Pancreas (tissue), 10 donors: ENCODE results near the gene MYL10. TPM values are rescaled to one million over a fixed set of nuclear protein-coding genes. Genes with fewer than 3 reads are reported as not detected.

Experiments
- ATAC-seq, 4 donors: fragments of 200-7000 bp; cut with Tn5 transposase; one replicate each; pipeline versions ENCODE4 v1.8.0 to v1.9.1; 2020; ENCODE audit warnings: mild to moderate bottlenecking in 4 of 4, moderate library complexity in 4 of 4
- DNase-seq, 6 donors: peaks; one replicate each; pipeline ENCODE4 v3.0.0-alpha.2; 2020
- FAIRE-seq: peaks from 2 replicates; lab custom pipeline; 2012; peaks lifted over from hg19 to GRCh38; lab: Jason Lieb, UNC
- H3K27ac ChIP-seq, 4 donors: fragments of 200-600 bp; sonication (generic); 1 replicate in 3 of 4; 2 replicates in 1 of 4; pipeline versions ENCODE4 v1.5.0 to v1.8.0; 2020
- H3K27me3 ChIP-seq, 4 donors: fragments of 200-600 bp; one replicate each; pipeline ENCODE4 v1.8.0; 2021
- H3K36me3 ChIP-seq, 3 donors: fragments of 200-600 bp; sonication (generic) in 1 of 3; one replicate each; pipeline versions ENCODE4 v1.5.0 to v1.8.0; 2020 to 2021
- H3K4me1 ChIP-seq, 3 donors: fragments of 200-600 bp; one replicate each; pipeline ENCODE4 v1.8.0; 2021
- H3K4me3 ChIP-seq, 4 donors: fragments of 200-600 bp; sonication (generic) in 2 of 4; one replicate each; pipeline versions ENCODE4 v1.5.0 to v1.8.0; 2020 to 2021
- H3K9me3 ChIP-seq, 4 donors: fragments of 200-600 bp; one replicate each; pipeline ENCODE4 v1.8.0; 2021
- WGBS, 2 donors: extraction: QIAGEN DNeasy Blood & Tissue Kit; methylation state at CpG; one replicate each; pipeline ENCODE4 v1.1.7; 2013; 5-methylcytosine and 5-hydroxymethylcytosine counted together
- intact Hi-C, 3 donors: fragments of 100-400 bp; cut with DNase I; formaldehyde crosslinking; loops; one replicate each; pipeline versions ENCODE4 v1.11.1 to v1.14.2; 2022
- polyA plus RNA-seq, 2 donors: library from polyadenylated mRNA; stranded (reverse); fragments of 200-250 nt; gene quantifications; one replicate each; pipeline ENCODE4 v1.2.3, GENCODE V29; 2013
- total RNA-seq, 6 donors: library from RNA; stranded (reverse); fragmentation: NEBNext Ultra II Directional in 4 of 6; extraction: Animal tissue kit (Norgen Biotek cat#: 25700) in 4 of 6; gene quantifications; one replicate each; pipeline versions ENCODE4 v1.2.1 to v1.2.4, GENCODE V29; 2021 to 2023
- TF ChIP-seq, protein P1 (sequence below), 4 donors: fragments of 200-600 bp; sonication (generic) in 3 of 4; IDR thresholded peaks; one replicate each; pipeline versions ENCODE4 v1.5.0 to v1.8.0; 2021; ENCODE audit warnings: antibody characterized with exemption in 4 of 4
- donor health status: healthy with polysubstance abuse.
- donor health status: DM: no; HTN: no; CAD: no; lungs with moderate emphysema.
- donor health status: DM: no; HTN: no; CAD: no.
- donor health status: control.
- donor health status: control.
- donor health status: Bipolar disorder and iron deficiency.
- donor health status: DM: yes; HTN: yes; CAD: no.
- donor health status: DM: no; HTN: no; CAD: no.
- donor health status: DM: no; HTN: no; CAD: no.
- donor health status: DM: yes; HTN: yes; CAD: no.

The MYL10 gene
- total and polyA plus RNA-seq, 8 donors: not detected

DNA sequence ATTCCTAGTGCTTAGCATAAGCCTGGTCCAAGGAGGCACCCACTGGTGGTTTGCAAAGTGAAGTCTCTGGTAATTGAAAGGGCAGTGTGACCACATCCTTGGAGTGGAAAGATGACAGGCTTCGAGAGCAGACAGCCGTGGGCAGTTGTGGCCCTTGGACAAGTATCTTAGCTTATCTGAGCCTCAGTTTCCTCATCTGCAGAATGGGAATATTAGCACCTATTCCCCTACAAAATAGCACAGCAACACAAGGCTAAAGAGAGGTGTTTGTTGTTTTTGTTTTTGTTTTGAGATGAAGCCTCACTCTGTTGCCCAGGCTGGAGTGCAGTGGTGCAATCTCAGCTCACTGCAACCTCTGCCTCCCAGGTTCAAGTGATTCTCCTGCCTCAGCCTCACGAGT lies 29.3 kb downstream of the MYL10 start:
- no peak for FAIRE-seq
- intact Hi-C loops: loop anchor here in 1 of 3 donors (5.0 kb wide), 1 partner anchor 673 kb away; no protein-coding TSS in a partner anchor
- no peak overlapping the region for H3K4me3 ChIP-seq
- peak in 1 of 6 donors; percentile 35 for DNase-seq
- no peak overlapping the region for H3K27ac ChIP-seq
- H3K27me3 ChIP-seq: no peaks in the 10 kb centered on the region
- 66 to 77% methylated on average over 3 of the region's 3 CpGs for WGBS, 2 donors
- no peaks in the 10 kb centered on the region for H3K36me3 ChIP-seq
- no peak for ATAC-seq
- H3K9me3 ChIP-seq: no peaks in the 10 kb centered on the region
- TF ChIP-seq, protein P1, sequence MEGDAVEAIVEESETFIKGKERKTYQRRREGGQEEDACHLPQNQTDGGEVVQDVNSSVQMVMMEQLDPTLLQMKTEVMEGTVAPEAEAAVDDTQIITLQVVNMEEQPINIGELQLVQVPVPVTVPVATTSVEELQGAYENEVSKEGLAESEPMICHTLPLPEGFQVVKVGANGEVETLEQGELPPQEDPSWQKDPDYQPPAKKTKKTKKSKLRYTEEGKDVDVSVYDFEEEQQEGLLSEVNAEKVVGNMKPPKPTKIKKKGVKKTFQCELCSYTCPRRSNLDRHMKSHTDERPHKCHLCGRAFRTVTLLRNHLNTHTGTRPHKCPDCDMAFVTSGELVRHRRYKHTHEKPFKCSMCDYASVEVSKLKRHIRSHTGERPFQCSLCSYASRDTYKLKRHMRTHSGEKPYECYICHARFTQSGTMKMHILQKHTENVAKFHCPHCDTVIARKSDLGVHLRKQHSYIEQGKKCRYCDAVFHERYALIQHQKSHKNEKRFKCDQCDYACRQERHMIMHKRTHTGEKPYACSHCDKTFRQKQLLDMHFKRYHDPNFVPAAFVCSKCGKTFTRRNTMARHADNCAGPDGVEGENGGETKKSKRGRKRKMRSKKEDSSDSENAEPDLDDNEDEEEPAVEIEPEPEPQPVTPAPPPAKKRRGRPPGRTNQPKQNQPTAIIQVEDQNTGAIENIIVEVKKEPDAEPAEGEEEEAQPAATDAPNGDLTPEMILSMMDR (IDR thresholded peaks at IDR 0.05): no peak
- no peaks in the 10 kb centered on the region for H3K4me1 ChIP-seq

DNA sequence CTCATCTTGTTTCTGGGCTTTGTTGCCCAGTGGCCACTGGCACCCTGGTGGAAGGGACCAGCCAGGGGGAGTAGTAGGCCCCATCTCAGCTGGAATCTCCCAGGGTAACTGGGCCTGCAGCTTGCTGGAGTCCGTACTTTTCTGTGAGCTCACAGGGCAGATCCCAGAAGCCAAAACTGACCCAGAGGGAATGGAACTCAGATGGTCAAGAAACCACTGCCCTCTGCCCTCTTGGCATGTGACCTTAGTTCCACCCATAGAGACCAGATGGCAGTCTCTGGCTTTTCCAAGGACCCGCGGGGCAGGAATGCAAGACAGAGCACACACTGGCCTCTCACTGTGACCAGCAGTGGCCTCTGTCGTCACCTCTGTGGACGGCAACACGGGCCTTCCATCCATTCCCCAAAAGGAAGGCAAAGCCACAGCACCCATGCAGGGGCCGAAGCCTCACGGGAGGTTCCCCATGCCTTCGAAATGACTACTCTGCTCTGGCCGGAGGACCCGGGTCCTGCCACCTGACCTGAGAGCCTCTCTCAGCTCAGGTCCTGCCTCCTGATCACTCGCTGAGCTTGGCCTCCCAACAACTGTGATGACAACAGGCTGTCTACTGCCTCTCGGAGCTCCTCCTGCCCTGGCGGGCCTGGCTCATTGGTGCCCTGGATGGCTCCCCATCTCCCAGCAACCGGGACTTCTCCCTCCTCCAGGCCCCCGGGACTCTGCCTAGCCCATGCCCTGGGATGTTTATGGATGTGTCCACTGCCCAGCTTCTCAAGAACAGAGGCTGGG lies 29.9 kb downstream of the MYL10 start:
- no peaks in the 10 kb centered on the region for H3K27me3 ChIP-seq
- intact Hi-C loops: no loop called here
- no peaks in the 10 kb centered on the region for H3K4me1 ChIP-seq
- no peaks in the 10 kb centered on the region for H3K9me3 ChIP-seq
- H3K36me3 ChIP-seq: no peaks in the 10 kb centered on the region
- 72 to 76% methylated on average over 16 of the region's 16 CpGs for WGBS, 2 donors
- H3K27ac ChIP-seq: peak overlapping the region; percentile 36 to 79 (median 67)
- ATAC-seq (peak in 3 of 4 donors; percentile 3 to 7 (median 5)), FAIRE-seq (no peak), DNase-seq (no peak)
- TF ChIP-seq, protein P1 (IDR thresholded peaks at IDR 0.05): no peak
- no peak overlapping the region for H3K4me3 ChIP-seq

DNA sequence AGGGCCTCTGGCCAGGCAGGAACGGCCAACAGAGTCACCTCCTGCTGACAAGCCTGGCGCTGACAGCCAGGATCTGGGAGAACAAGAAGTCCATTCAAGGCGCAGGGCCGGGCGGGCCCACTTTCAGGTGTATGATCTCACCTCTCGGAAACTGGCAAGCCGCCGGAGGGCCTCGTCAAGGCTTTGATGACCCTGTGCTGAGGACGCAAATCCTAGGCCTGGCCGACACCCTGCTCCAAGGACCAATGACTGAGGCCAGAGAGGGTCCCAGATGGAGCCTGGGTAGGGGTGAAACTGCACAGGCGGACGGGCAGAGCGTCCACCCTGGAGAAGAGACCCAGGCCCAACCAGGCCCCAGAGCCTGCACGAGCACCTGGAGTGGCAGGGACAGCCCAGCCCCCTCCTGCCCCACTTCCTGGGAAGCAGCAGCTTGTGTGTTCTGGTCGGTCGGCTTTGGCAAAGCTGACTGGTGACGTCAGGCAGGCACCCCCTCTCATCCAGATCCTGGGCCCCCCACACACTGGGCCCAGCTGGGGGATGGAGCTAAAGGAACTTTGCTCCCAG lies 30.6 kb downstream of the MYL10 start:
- peak; percentile 77 to 87 (median 82) for ATAC-seq
- H3K36me3 ChIP-seq: no peaks in the 10 kb centered on the region
- no peak overlapping the region for H3K4me3 ChIP-seq
- intact Hi-C loops: no loop called here
- FAIRE-seq: no peak
- no peaks in the 10 kb centered on the region for H3K4me1 ChIP-seq
- peak overlapping the region; percentile 61 to 79 (median 67) for H3K27ac ChIP-seq
- no peaks in the 10 kb centered on the region for H3K27me3 ChIP-seq
- 67% methylated on average over 18 of the region's 18 CpGs for WGBS, 2 donors
- peak; percentile 67 to 93 (median 83) for DNase-seq
- TF ChIP-seq, protein P1 (IDR thresholded peaks at IDR 0.05): no peak
- H3K9me3 ChIP-seq: no peaks in the 10 kb centered on the region

DNA sequence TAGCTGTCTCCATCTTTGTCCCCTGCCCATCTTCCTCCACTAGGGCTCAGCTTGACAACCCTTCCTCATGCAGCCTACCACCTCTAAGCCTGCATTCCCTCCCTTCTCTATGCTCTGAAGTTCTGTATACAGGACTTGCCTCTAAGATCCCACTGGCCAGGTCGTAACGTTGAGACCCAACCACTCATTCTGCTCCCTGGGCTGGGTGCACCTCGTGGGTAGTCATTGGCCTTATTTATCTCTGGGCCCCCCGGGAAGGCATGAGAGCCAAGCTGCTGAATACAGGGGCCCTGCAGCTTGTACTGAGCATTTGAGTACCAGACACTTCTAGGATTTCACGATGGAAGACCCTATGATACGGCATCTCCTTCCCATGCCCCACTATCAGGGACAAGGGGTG lies 31.2 kb downstream of the MYL10 start:
- intact Hi-C loops: no loop called here
- TF ChIP-seq, protein P1 (IDR thresholded peaks at IDR 0.05): no peak
- H3K4me3 ChIP-seq: no peak overlapping the region
- no peaks in the 10 kb centered on the region for H3K4me1 ChIP-seq
- no peaks in the 10 kb centered on the region for H3K9me3 ChIP-seq
- H3K27ac ChIP-seq: peak overlapping the region; percentile 61 to 79 (median 67)
- DNase-seq: no peak
- no peak for ATAC-seq
- no peak for FAIRE-seq
- 56 to 65% methylated on average over 6 of the region's 6 CpGs for WGBS, 2 donors
- H3K36me3 ChIP-seq: no peaks in the 10 kb centered on the region
- H3K27me3 ChIP-seq: no peaks in the 10 kb centered on the region

DNA sequence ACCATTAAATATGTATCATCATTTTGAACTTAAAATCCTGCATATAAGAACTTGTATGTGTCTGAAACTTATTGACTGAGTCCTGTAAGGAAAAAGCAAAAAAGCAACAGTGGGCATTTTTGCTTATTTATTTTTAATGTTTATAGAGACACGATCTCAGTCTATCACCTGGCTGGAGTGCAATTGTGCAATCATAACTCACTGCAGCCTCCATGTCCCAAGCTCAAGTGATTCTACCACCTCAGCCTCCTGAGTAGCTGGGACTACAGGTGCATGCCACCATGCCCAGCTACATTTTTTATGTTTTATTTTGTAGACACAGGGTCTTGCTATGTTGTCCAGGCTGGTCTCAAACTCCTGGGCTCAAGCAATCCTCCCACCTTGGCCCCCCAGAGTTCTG lies 32.2 kb downstream of the MYL10 start:
- TF ChIP-seq, protein P1 (IDR thresholded peaks at IDR 0.05): no peak
- H3K4me1 ChIP-seq: no peaks in the 10 kb centered on the region
- no peak for ATAC-seq

More for the DNA sequence above, 32.2 kb downstream of the MYL10 start:
- H3K4me3 ChIP-seq: no peak overlapping the region
- H3K9me3 ChIP-seq: no peaks in the 10 kb centered on the region
- 34 to 42% methylated on average over 1 of the region's 1 CpG for WGBS, 2 donors
- no peak for FAIRE-seq
- no peak overlapping the region for H3K27ac ChIP-seq
- H3K36me3 ChIP-seq: no peaks in the 10 kb centered on the region
- DNase-seq: no peak
- no peaks in the 10 kb centered on the region for H3K27me3 ChIP-seq
- intact Hi-C loops: no loop called here
